OCI-LY3 (cell line): ENCODE measurements around the gene CCDC102A.

Source experiments
- EZH2phosphoT487 ChIP-seq: fragments of 200-600 bp; shearing (Covaris generic); IDR thresholded peaks from 2 replicates; pipeline ENCODE4 v1.6.1; 2018; ENCODE audit warnings: antibody characterized with exemption, mixed run types, low read depth
- TF ChIP-seq, protein P1 (sequence below): fragments of 200-600, 300-600 bp; sonication (generic); IDR thresholded peaks from 2 replicates; pipeline ENCODE4 v1.5.1; 2014; ENCODE audit warnings: antibody characterized with exemption, low read length, low read depth

DNA sequence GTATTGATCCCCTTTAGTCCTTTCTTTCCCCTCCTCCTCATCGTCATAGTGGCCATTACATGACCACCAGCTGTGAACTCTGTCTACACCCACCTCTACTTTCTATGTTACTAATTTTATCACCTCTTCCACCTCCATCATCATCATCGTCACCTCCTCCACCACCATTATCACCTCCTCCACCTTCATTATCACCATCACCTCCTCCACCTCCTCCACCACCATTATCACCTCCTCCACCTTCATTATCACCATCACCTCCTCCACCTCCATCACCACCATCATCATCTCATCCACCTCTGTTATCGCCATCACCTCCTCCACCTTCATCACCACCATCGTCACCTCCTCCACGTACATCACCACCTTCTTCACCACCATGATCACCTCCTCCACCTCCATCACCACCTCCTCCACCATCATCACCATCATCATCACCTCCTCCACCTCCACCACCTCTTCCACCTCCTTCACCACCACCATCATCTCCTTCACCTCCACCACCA is 31.9 kb upstream of the CCDC102A start:
- TF ChIP-seq, protein P1, sequence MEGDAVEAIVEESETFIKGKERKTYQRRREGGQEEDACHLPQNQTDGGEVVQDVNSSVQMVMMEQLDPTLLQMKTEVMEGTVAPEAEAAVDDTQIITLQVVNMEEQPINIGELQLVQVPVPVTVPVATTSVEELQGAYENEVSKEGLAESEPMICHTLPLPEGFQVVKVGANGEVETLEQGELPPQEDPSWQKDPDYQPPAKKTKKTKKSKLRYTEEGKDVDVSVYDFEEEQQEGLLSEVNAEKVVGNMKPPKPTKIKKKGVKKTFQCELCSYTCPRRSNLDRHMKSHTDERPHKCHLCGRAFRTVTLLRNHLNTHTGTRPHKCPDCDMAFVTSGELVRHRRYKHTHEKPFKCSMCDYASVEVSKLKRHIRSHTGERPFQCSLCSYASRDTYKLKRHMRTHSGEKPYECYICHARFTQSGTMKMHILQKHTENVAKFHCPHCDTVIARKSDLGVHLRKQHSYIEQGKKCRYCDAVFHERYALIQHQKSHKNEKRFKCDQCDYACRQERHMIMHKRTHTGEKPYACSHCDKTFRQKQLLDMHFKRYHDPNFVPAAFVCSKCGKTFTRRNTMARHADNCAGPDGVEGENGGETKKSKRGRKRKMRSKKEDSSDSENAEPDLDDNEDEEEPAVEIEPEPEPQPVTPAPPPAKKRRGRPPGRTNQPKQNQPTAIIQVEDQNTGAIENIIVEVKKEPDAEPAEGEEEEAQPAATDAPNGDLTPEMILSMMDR = no peak
- TF ChIP-seq EZH2phosphoT487 = no peak
